HepG2 (cell line): ENCODE data around the gene TRPT1. TPM values are rescaled to one million over a fixed set of nuclear protein-coding genes. Genes with fewer than 3 reads are reported as not detected.

Experiments
- ATAC-seq: fragments of 200-7000 bp; cut with Tn5 transposase; 3 replicates; pipeline ENCODE4 v1.9.1; 2020; ENCODE audit warnings: mild to moderate bottlenecking, moderate library complexity
- BruUV-seq: library from RNA; stranded (reverse); fragments of 400-500 nt; replicated peaks from 2 replicates; lab custom pipeline; 2021; lab: Mats Ljungman, UMichigan
- CTCF ChIA-PET: fragments of 300-600 bp; formaldehyde crosslinking; extraction: SDS; loops from one replicate; lab custom pipeline; 2021; ENCODE audit warnings: low total read pairs, inconsistent platforms, low intra/inter-chr PET ratio; lab: Yijun Ruan, JAX
- POLR2A ChIA-PET: fragments of 350-600 bp; sonication (Branson Sonifier 250); formaldehyde crosslinking; loops from one replicate; lab custom pipeline; 2020; ENCODE audit warnings: antibody characterized with exemption, inconsistent platforms; lab: Yijun Ruan, JAX
- DNase-seq: peaks from one replicate; pipeline ENCODE4 v3.0.0-alpha.2; 2015; ENCODE audit warnings: low spot score
- FAIRE-seq: peaks from 3 replicates; lab custom pipeline; 2011; peaks lifted over from hg19 to GRCh38; lab: Jason Lieb, UNC
- H2AFZ ChIP-seq: one replicate; pipeline ENCODE4 v1.6.1; 2011; ENCODE audit warnings: low read length, inconsistent platforms
- H3K27ac ChIP-seq: fragments of 300-600 bp; 3 replicates; pipeline ENCODE4 v1.8.0; 2011; ENCODE audit warnings: mixed run types, mild to moderate bottlenecking, mixed read lengths, low read length, inconsistent platforms; ENCODE audit not compliant: insufficient read depth; ENCODE audit errors: extremely low read length
- H3K27me3 ChIP-seq, 2 experiments: fragments of 200-600 bp in 1 of 2; 2 replicates in 1 of 2; 3 replicates in 1 of 2; pipeline versions ENCODE4 v1.6.0 to v1.8.0; 2011; ENCODE audit warnings: low read length in 2 of 2, mild to moderate bottlenecking in 2 of 2, moderate library complexity in 2 of 2, inconsistent platforms in 1 of 2; ENCODE audit not compliant: insufficient read depth in 2 of 2, control insufficient read depth in 1 of 2
- H3K36me3 ChIP-seq, 2 experiments: fragments of 200-600 bp in 1 of 2; replicated peaks in 1 of 2; 2 replicates in 1 of 2; 3 replicates in 1 of 2; pipeline versions ENCODE4 v1.5.1 to v1.8.0; 2011; ENCODE audit warnings: low read length in 2 of 2, inconsistent platforms in 1 of 2; ENCODE audit not compliant: insufficient read depth in 2 of 2, control insufficient read depth in 1 of 2
- H3K4me1 ChIP-seq: 2 replicates; pipeline ENCODE4 v1.5.1; 2012; ENCODE audit warnings: low read length, inconsistent platforms; ENCODE audit not compliant: insufficient read depth
- H3K4me2 ChIP-seq: 2 replicates; pipeline ENCODE4 v1.6.0; 2011; ENCODE audit warnings: low read depth, low read length, inconsistent platforms
- H3K4me3 ChIP-seq, 3 experiments: fragments of 200-600 bp in 1 of 3; sonication (generic), shearing (Covaris generic) in 1 of 3; replicated peaks in 1 of 3; 2 replicates each; pipeline ENCODE4 v1.5.1; 2011 to 2016; ENCODE audit warnings: low read length in 3 of 3, inconsistent platforms in 2 of 3, low read depth in 2 of 3, mild to moderate bottlenecking in 2 of 3, control low read depth in 1 of 3, mixed read lengths in 1 of 3; ENCODE audit not compliant: insufficient read depth in 1 of 3
- H3K79me2 ChIP-seq: one replicate; pipeline ENCODE4 v1.6.1; 2011; ENCODE audit warnings: low read length, inconsistent platforms; ENCODE audit not compliant: insufficient read depth
- H3K9ac ChIP-seq: 2 replicates; pipeline ENCODE4 v1.6.0; 2011; ENCODE audit warnings: mild to moderate bottlenecking, low read depth, low read length, inconsistent platforms; ENCODE audit not compliant: insufficient read depth
- H3K9me3 ChIP-seq: 2 replicates; pipeline ENCODE4 v1.5.1; 2012; ENCODE audit warnings: mild to moderate bottlenecking, low read length
- H4K20me1 ChIP-seq: 2 replicates; pipeline ENCODE4 v1.6.0; 2011; ENCODE audit warnings: inconsistent platforms, mild to moderate bottlenecking, low read length, moderate library complexity; ENCODE audit not compliant: insufficient read depth
- DPF2 ChIP-seq: sonication (generic); formaldehyde crosslinking; IDR thresholded peaks from 2 replicates; pipeline ENCODE4 v1.4.0; 2020; ENCODE audit warnings: mild to moderate bottlenecking, low read depth, missing genetic modification reagents, borderline replicate concordance
- GRHL1 ChIP-seq: sonication (generic); formaldehyde crosslinking; conservative IDR thresholded peaks from 2 replicates; pipeline ENCODE4 v1.8.0; 2022; ENCODE audit warnings: missing genetic modification reagents
- KDM5A ChIP-seq: fragments of 200-600 bp; sonication (generic); IDR thresholded peaks from 2 replicates; pipeline ENCODE4 v1.7.0; 2018; ENCODE audit warnings: antibody characterized with exemption, mild to moderate bottlenecking, low read length, borderline replicate concordance
- KMT2A ChIP-seq: sonication (generic); formaldehyde crosslinking; IDR thresholded peaks from 2 replicates; pipeline ENCODE4 v1.4.0; 2020; ENCODE audit warnings: missing genetic modification reagents
- KMT2B ChIP-seq: IDR thresholded peaks from 2 replicates; pipeline ENCODE4 v1.6.1; 2016; ENCODE audit warnings: missing genetic modification reagents, missing compliant biosample characterization
- NFIC ChIP-seq: IDR thresholded peaks from 2 replicates; pipeline ENCODE4 v1.6.1; 2012; ENCODE audit warnings: mild to moderate bottlenecking, low read length, inconsistent platforms
- SALL2 ChIP-seq: sonication (generic); formaldehyde crosslinking; IDR thresholded peaks from 2 replicates; pipeline ENCODE4 v1.8.1; 2023; ENCODE audit warnings: mild to moderate bottlenecking, missing genetic modification reagents, inconsistent platforms
- SMAD3 ChIP-seq: sonication (generic); formaldehyde crosslinking; IDR thresholded peaks from 2 replicates; pipeline ENCODE4 v1.4.0; 2020; ENCODE audit warnings: missing genetic modification reagents
- TEF ChIP-seq: sonication (generic); formaldehyde crosslinking; IDR thresholded peaks from 2 replicates; pipeline ENCODE4 v1.5.0; 2020; ENCODE audit warnings: missing genetic modification reagents
- TRIM24 ChIP-seq: sonication (generic); formaldehyde crosslinking; IDR thresholded peaks from 2 replicates; pipeline ENCODE4 v1.8.0; 2022; ENCODE audit warnings: mild to moderate bottlenecking, missing genetic modification reagents
- ZNF12 ChIP-seq: sonication (generic); formaldehyde crosslinking; IDR thresholded peaks from 2 replicates; pipeline ENCODE4 v1.5.0; 2020; ENCODE audit warnings: missing genetic modification reagents
- ZNF20 ChIP-seq: sonication (generic); formaldehyde crosslinking; IDR thresholded peaks from 2 replicates; pipeline ENCODE4 v1.4.0; 2020; ENCODE audit warnings: mild to moderate bottlenecking, moderate library complexity, missing genetic modification reagents
- ZNF430 ChIP-seq: sonication (generic); formaldehyde crosslinking; IDR thresholded peaks from 2 replicates; pipeline ENCODE4 v1.9.0; 2021; ENCODE audit warnings: mild to moderate bottlenecking, missing genetic modification reagents
- ZNF432 ChIP-seq: sonication (generic); formaldehyde crosslinking; IDR thresholded peaks from 2 replicates; pipeline ENCODE4 v1.5.0; 2020; ENCODE audit warnings: missing genetic modification reagents, mild to moderate bottlenecking, borderline replicate concordance
- ZNF496 ChIP-seq: sonication (generic); formaldehyde crosslinking; IDR thresholded peaks from 2 replicates; pipeline ENCODE4 v1.8.1; 2023; ENCODE audit warnings: mild to moderate bottlenecking, moderate library complexity, missing genetic modification reagents; ENCODE audit not compliant: insufficient replicate concordance
- ZNF557 ChIP-seq: sonication (generic); formaldehyde crosslinking; IDR thresholded peaks from 2 replicates; pipeline ENCODE4 v1.4.0; 2020; ENCODE audit warnings: missing genetic modification reagents
- ZNF564 ChIP-seq: sonication (generic); formaldehyde crosslinking; IDR thresholded peaks from 2 replicates; pipeline ENCODE4 v1.8.1; 2023; ENCODE audit warnings: mild to moderate bottlenecking, missing genetic modification reagents
- ZNF776 ChIP-seq: sonication (generic); formaldehyde crosslinking; IDR thresholded peaks from 2 replicates; pipeline ENCODE4 v1.4.0; 2020; ENCODE audit warnings: mild to moderate bottlenecking, missing genetic modification reagents
- ZNF879 ChIP-seq: sonication (generic); formaldehyde crosslinking; IDR thresholded peaks from 2 replicates; pipeline ENCODE4 v1.8.1; 2023; ENCODE audit warnings: missing genetic modification reagents
- WGBS: methylation state at CpG from one replicate; pipeline ENCODE4 v1.1.6; 2017; ENCODE audit warnings: low lambda C conversion rate; 5-methylcytosine and 5-hydroxymethylcytosine counted together
- in situ Hi-C: cut with HindIII; loops from 2 replicates; pipeline ENCODE4 v1.10.0; 2017; ENCODE audit warnings: low pct_unique_long_range_greater_than_20kb; ENCODE audit not compliant: extremely low pct_ligation_motif_present
- intact Hi-C: fragments of 100-400 bp; cut with micrococcal nuclease; formaldehyde crosslinking; loops from one replicate; pipeline ENCODE4 v1.10.0; 2022; ENCODE audit not compliant: unreplicated experiment
- polyA plus RNA-seq, 8 experiments: library from polyadenylated mRNA; depleted of rRNA in 3 of 8; stranded (reverse) in 7 of 8; unstranded in 1 of 8; fragments of >200 nt; fragmentation: Illumina TruSeq in 4 of 8; extraction: Trizol in 4 of 8; gene quantifications; 2 replicates each; pipeline versions ENCODE4 v1.2.1 to v1.2.3, GENCODE V29; 2011 to 2016; ENCODE audit warnings: low read depth in 4 of 8, missing spikeins in 1 of 8, mixed read lengths in 1 of 8; ENCODE audit not compliant: insufficient read depth in 1 of 8
- total RNA-seq, 5 experiments: library from RNA; depleted of rRNA; stranded (reverse); fragments of >200 nt; fragmentation: Illumina TruSeq; extraction: Trizol; gene quantifications; 2 replicates each; pipeline ENCODE4 v1.2.3, GENCODE V29; 2016; ENCODE audit warnings: low read depth in 1 of 5

The TRPT1 gene
- total and polyA plus RNA-seq, 2 of the 13 experiments (the other 11 are each of a cell fraction or from before 2014, with no cell fraction given), result 24.8 to 40.7 TPM

- TF ChIP-seq GRHL1, result no peak
Measured at GRCh38 chr11:64218628-64219353, 7.2 kb downstream of the TRPT1 start (continued).

GRCh38 chr11:64216879-64217278 lies 9.1 kb downstream of the TRPT1 start:
- H3K4me2 ChIP-seq, result no peak overlapping the region
- H4K20me1 ChIP-seq, result no peaks in the 10 kb centered on the region
- H3K9me3 ChIP-seq, result no peaks in the 10 kb centered on the region
- no peak for FAIRE-seq
- no peak overlapping the region for H2AFZ ChIP-seq
- peaks cover 0 to 1% of the 10 kb centered on the region in 2 experiments; a peak in 1 of 5 replicates for H3K27me3 ChIP-seq
- no peaks in the 10 kb centered on the region for H3K36me3 ChIP-seq
- intact Hi-C loops, result no loop called here
- no TSS peak for BruUV-seq
- H3K4me3 ChIP-seq, result no peak overlapping the region
- TF ChIP-seq ZNF879 (no peak), NFIC (no peak), ZNF776 (CRISPR knock-in tag) (no peak), TEF (no peak), KMT2A (no peak), ZNF12 (no peak), ZNF496 (CRISPR knock-in tag) (no peak), DPF2 (no peak), ZNF557 (CRISPR knock-in tag) (no peak), SALL2 (CRISPR knock-in tag) (no peak), ZNF564 (no peak), SMAD3 (CRISPR knock-in tag) (no peak), ZNF430 (CRISPR knock-in tag) (no peak), KDM5A (no peak), TRIM24 (CRISPR knock-in tag) (no peak), KMT2B (CRISPR knock-in tag) (no peak), ZNF20 (no peak), ZNF432 (no peak)
- POLR2A ChIA-PET, result interaction anchor here (0.7 to 2.1 kb wide), 2 partner anchors 25 to 31 kb away, joined by 5 read pairs; partner anchors contain the start of gene STIP1
- CTCF ChIA-PET, result no interaction called here
- H3K27ac ChIP-seq, result no peak overlapping the region
- H3K9ac ChIP-seq, result no peak overlapping the region
- ATAC-seq, result no peak
- DNase-seq, result no peak
- in situ Hi-C loops, result no loop called here
- no peaks in the 10 kb centered on the region for H3K79me2 ChIP-seq
- 87% methylated on average over 6 of the region's 6 CpGs for WGBS
- peaks cover 32% of the 10 kb centered on the region for H3K4me1 ChIP-seq
